LNCAP (cell line): Measurements from ENCODE around the gene GEN1.

Experiments
- CTCF ChIP-seq: fragments of 450-650 bp; IDR thresholded peaks from 2 replicates; pipeline ENCODE4 v1.5.1; 2017; ENCODE audit warnings: mild to moderate bottlenecking

Gene GEN1

GRCh38 chr2:17822445-17823117 is 68.6 kb downstream of the GEN1 start:
- TF ChIP-seq CTCF: no peak

- no peak for TF ChIP-seq CTCF
Observed at GRCh38 chr2:17827316-17827715, 73.4 kb downstream of the GEN1 start.

- no peak for TF ChIP-seq CTCF
Observed at GRCh38 chr2:17827785-17828184, 73.8 kb downstream of the GEN1 start.

- TF ChIP-seq CTCF: peak; percentile 88
Observed at GRCh38 chr2:17830053-17831034, 76.4 kb downstream of the GEN1 start.

GRCh38 chr2:17835516-17835915 is 81.6 kb downstream of the GEN1 start:
- no peak for TF ChIP-seq CTCF
